GM12891 (cell line): ENCODE data around the gene TRANK1.
"Not testable (repeated sequence)": the region's sequence is repeated elsewhere in the genome, so short reads cannot be mapped to it uniquely, and the experiment has no call there.

Experiments
- DNase-seq: peaks from one replicate; pipeline ENCODE4 v3.0.0; 2011; ENCODE audit warnings: low spot score; ENCODE audit not compliant: insufficient read length
- FAIRE-seq: peaks from 2 replicates; lab custom pipeline; 2011; peaks lifted over from hg19 to GRCh38; lab: Jason Lieb, UNC
- PAX5 ChIP-seq: IDR thresholded peaks from 2 replicates; pipeline ENCODE4 v1.6.1; 2011; ENCODE audit warnings: low read length, moderate library complexity, mild to moderate bottlenecking; ENCODE audit not compliant: insufficient read depth, severe bottlenecking
- POLR2A ChIP-seq: IDR thresholded peaks from 2 replicates; pipeline ENCODE4 v1.6.1; 2011; ENCODE audit warnings: low read depth, low read length, control low read depth
- POLR2AphosphoS5 ChIP-seq: IDR thresholded peaks from 2 replicates; pipeline ENCODE4 v1.6.1; 2011; ENCODE audit warnings: low read depth, low read length, control low read depth
- POU2F2 ChIP-seq: IDR thresholded peaks from 2 replicates; pipeline ENCODE4 v1.6.1; 2011; ENCODE audit warnings: low read depth, mild to moderate bottlenecking, control low read depth, low read length, moderate library complexity
- SPI1 ChIP-seq: IDR thresholded peaks from 2 replicates; pipeline ENCODE4 v1.6.1; 2011; ENCODE audit warnings: low read depth, low read length, control low read depth
- TAF1 ChIP-seq: IDR thresholded peaks from 2 replicates; pipeline ENCODE4 v1.6.1; 2011; ENCODE audit warnings: low read depth, low read length, control low read depth

Gene TRANK1

DNA sequence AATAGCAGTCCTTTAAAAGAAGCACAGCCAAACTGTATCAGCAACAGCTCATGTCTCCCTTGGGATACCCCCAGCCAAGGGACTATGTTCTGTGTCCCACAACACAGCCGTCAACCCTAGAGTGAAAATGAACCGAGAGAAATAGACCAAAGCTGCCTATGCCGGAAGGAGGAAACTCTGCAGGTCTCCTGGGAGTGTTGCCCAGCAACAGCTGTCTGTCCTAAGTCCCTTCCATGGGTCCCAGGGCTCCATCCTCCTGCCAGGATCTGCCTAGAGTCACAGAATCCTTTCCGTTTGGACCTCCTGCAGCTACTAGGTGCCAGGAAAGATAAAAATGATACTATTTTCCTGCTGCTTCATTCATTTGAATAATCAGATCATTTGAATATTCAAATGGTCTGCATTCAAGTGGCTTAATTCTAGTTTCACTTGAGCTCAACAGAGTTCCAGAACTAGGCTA lies 53.1 kb downstream of the TRANK1 start:
- no peak for DNase-seq
- peak; percentile 71; the same call in 1 of the 2 replicates for TF ChIP-seq POU2F2
- TF ChIP-seq SPI1, result no peak
- peak; percentile 72 for FAIRE-seq

- not testable (repeated sequence) for DNase-seq, FAIRE-seq
Observed at GRCh38 chr3:36891097-36891496, 53.8 kb downstream of the TRANK1 start.

DNA sequence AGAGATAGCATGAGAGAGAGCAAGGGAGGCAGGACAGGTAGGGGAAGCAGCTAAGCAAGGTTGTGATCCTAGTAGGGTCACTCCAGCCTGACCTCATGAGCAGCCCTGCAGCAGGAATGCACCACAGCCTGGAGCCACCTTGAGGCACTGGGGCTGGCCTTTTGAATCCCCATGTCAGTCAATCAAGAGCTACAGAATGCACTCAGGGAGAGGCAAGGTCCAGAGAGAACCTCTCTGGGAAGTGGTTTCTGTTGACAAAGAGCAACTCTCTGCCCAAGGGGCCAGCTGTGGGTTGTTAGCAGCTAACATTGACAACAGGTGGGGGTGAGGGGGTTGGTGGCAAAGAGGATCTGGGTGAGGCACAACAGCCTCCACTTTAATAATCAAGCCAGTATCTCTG lies 54.6 kb downstream of the TRANK1 start:
- no peak for DNase-seq
- TF ChIP-seq POU2F2, result no peak
- no peak for TF ChIP-seq SPI1
- no peak for TF ChIP-seq POLR2AphosphoS5
- TF ChIP-seq PAX5, result no peak
- TF ChIP-seq TAF1, result no peak
- TF ChIP-seq POLR2A, result no peak
- no peak for FAIRE-seq

DNA sequence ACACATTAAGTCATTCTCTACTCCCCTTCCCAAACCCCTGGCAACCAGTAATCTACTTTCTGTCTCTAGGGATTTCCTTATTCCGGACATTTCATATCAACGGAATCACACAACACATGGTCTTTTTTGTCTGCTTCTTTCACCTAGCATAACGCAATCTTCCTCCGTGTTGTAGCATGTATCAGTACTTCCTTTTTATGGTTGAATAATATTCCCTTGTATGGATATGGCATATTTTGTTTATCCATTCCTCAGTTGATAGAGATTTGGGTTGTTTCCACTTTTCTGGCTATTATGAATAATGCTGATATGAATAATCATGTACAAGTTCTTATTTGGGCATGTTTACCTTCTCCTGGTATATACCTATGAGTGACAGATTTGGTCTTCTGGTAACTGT lies 63.1 kb downstream of the TRANK1 start:
- no peak for FAIRE-seq
- TF ChIP-seq TAF1 (no peak), PAX5 (no peak), SPI1 (no peak), POU2F2 (no peak), POLR2A (no peak), POLR2AphosphoS5 (no peak)
- no peak for DNase-seq

- FAIRE-seq, DNase-seq: not testable (repeated sequence)
Observed at GRCh38 chr3:36879842-36880241, 65.0 kb downstream of the TRANK1 start.

DNA sequence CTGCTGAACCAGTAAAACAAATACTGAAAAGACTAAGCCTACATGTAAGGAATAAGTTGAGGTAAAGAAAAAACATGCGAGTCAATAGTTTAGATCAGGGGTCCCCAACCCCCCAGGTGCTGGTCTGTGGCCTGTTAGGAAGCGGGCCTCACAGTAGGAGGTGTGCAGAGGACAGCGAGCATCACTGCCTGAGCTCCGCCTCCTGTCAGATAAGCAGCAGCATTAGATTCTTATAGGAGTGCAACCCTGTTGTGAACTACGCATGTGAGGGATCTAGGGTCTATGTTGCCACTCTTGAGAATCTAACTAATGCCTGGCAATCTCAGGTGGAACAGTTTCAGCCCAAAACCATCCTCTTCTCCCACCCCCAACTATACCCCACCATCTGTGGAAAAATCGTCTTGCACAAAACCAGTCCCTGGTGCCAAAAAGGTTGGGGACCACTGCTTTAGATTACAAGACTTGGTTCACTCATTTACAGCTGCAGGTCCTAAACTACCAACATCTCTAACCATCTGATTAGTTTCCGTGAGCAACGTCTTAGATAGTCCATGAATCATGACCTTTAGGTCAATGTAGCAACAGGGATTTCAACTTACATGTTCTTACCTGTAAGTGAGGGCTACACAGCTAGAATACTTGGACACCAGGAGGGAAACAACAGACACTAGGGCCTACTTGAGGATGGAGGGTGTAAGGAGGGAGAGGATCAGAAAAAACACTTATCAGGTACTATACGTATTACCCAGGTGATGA lies 66.7 kb downstream of the TRANK1 start:
- FAIRE-seq, result peak; percentile 60
- no peak for TF ChIP-seq SPI1
- TF ChIP-seq POLR2AphosphoS5, result no peak
- no peak for TF ChIP-seq PAX5
- TF ChIP-seq POU2F2, result no peak
- no peak for TF ChIP-seq TAF1
- TF ChIP-seq POLR2A, result no peak
- no peak for DNase-seq

- TF ChIP-seq POLR2A (no peak), POU2F2 (no peak), SPI1 (no peak), TAF1 (no peak), POLR2AphosphoS5 (no peak), PAX5 (no peak)
- DNase-seq, result peak; percentile 33
- peak; percentile 90 for FAIRE-seq
Observed at GRCh38 chr3:36876181-36876936, 68.5 kb downstream of the TRANK1 start.

DNA sequence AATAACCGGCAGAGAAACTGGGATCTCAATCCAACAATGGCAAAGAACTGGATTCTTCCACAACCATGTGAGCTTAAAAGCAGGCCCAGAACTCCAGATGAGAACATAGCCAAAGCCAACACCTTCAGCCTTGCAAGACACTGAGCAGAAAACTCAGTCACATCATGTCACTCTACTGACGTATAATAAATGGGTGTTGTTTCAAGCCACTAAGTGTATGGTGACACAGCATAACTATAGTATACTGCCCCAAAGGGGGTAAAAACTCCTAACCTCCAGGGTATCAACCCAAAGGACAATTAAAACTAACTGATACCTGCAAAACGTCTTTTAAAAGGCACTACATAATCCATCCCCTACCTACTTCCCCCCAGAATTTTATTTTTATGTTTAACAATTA lies 69.5 kb downstream of the TRANK1 start:
- peak; percentile 59 for FAIRE-seq
- no peak for DNase-seq

GRCh38 chr3:36874424-36874823 lies 70.4 kb downstream of the TRANK1 start:
- TF ChIP-seq SPI1 (no peak), POLR2A (no peak), TAF1 (no peak), POU2F2 (no peak), PAX5 (no peak), POLR2AphosphoS5 (no peak)
- FAIRE-seq, result no peak
- DNase-seq, result no peak

More for the DNA sequence above, 69.5 kb downstream of the TRANK1 start:
- TF ChIP-seq POU2F2 (no peak), TAF1 (no peak), POLR2A (no peak), POLR2AphosphoS5 (no peak), PAX5 (no peak), SPI1 (no peak)

- FAIRE-seq, result no peak
- TF ChIP-seq POLR2AphosphoS5 (no peak), TAF1 (no peak), PAX5 (no peak), POLR2A (no peak), SPI1 (no peak), POU2F2 (no peak)
Observed at GRCh38 chr3:36871379-36872126, 73.3 kb downstream of the TRANK1 start.

More at GRCh38 chr3:36871379-36872126, 73.3 kb downstream of the TRANK1 start:
- no peak for DNase-seq
